Right cardiac atrium (tissue), 5 donors: ENCODE measurements around the gene NLRC5. TPM values are rescaled to one million over a fixed set of nuclear protein-coding genes. Genes with fewer than 3 reads are reported as not detected.
"Not testable (repeated sequence)": the region's sequence is repeated elsewhere in the genome, so short reads cannot be mapped to it uniquely, and the experiment has no call there.

Experiments used
- ATAC-seq, 2 donors: fragments of 200-7000 bp; cut with Tn5 transposase; one replicate each; pipeline versions ENCODE4 v1.8.0 to v1.9.1; 2020; ENCODE audit warnings: moderate library complexity in 2 of 2, mild to moderate bottlenecking in 1 of 2
- DNase-seq, 3 donors: peaks; one replicate each; pipeline ENCODE4 v3.0.0-alpha.2; 2020
- H3K27ac ChIP-seq: one replicate; pipeline ENCODE4 v1.5.1; 2013; ENCODE audit warnings: mild to moderate bottlenecking, low read length, control low read depth, moderate library complexity
- H3K27me3 ChIP-seq: one replicate; pipeline ENCODE4 v1.6.1; 2013; ENCODE audit not compliant: control insufficient read depth, insufficient read depth
- H3K4me1 ChIP-seq: one replicate; pipeline ENCODE4 v1.6.1; 2013; ENCODE audit warnings: low read length; ENCODE audit not compliant: control insufficient read depth, insufficient read depth
- H3K4me3 ChIP-seq: one replicate; pipeline ENCODE4 v1.5.1; 2013; ENCODE audit warnings: low read length, control low read depth
- H3K9me3 ChIP-seq: one replicate; pipeline ENCODE4 v1.6.1; 2013; ENCODE audit warnings: low read length; ENCODE audit not compliant: control insufficient read depth
- WGBS: extraction: QIAGEN DNeasy Blood & Tissue Kit; methylation state at CpG from one replicate; pipeline ENCODE4 v1.1.7; 2013; 5-methylcytosine and 5-hydroxymethylcytosine counted together
- intact Hi-C, 4 donors: fragments of 100-400 bp; cut with DNase I; formaldehyde crosslinking; loops; one replicate each; pipeline versions ENCODE4 v1.11.0 to v1.14.0; 2022 to 2023
- polyA plus RNA-seq: library from polyadenylated mRNA; stranded (reverse); fragments of 200-250 nt; gene quantifications from one replicate; pipeline ENCODE4 v1.2.3, GENCODE V29; 2013
- total RNA-seq, 4 donors: library from RNA; stranded (reverse); fragmentation: NEBNext Ultra II Directional; extraction: Animal tissue kit (Norgen Biotek cat#: 25700); gene quantifications; one replicate each; pipeline ENCODE4 v1.2.1, GENCODE V29; 2021
- donor health status: healthy with polysubstance abuse.
- donor health status: DM: no; HTN: yes; CAD: no.
- donor health status: DM: no; HTN: no; CAD: no.
- donor health status: DM: no; HTN: yes; CAD: no; lungs with severe emphysema.
- donor health status: DM: yes; HTN: yes; CAD: no.

NLRC5 gene
- total and polyA plus RNA-seq, 5 donors: 7.9 to 25.0 (median 9.9) TPM

GRCh38 chr16:57004387-57005250 is 15.3 kb downstream of the NLRC5 start:
- intact Hi-C loops: no loop called here
- Histone ChIP-seq H3K4me1 (peaks cover 6% of the 10 kb centered on the region), H3K27me3 (no peaks in the 10 kb centered on the region), H3K9me3 (no peaks in the 10 kb centered on the region), H3K27ac (no peak overlapping the region), H3K4me3 (no peak overlapping the region)
- WGBS: 77% methylated on average over 15 of the region's 15 CpGs
- DNase-seq (no peak), ATAC-seq (no peak)

GRCh38 chr16:57005597-57005996 is 16.2 kb downstream of the NLRC5 start:
- ATAC-seq, H3K27me3 ChIP-seq, DNase-seq, H3K4me3 ChIP-seq, H3K27ac ChIP-seq, H3K4me1 ChIP-seq, H3K9me3 ChIP-seq, intact Hi-C loops: not testable (repeated sequence)
- 67% methylated on average over 2 of the region's 2 CpGs for WGBS

GRCh38 chr16:57007050-57007449 is 17.7 kb downstream of the NLRC5 start:
- Histone ChIP-seq H3K27ac (no peak overlapping the region), H3K4me1 (no peaks in the 10 kb centered on the region), H3K4me3 (no peak overlapping the region), H3K9me3 (no peaks in the 10 kb centered on the region), H3K27me3 (no peaks in the 10 kb centered on the region)
- 72% methylated on average over 5 of the region's 5 CpGs for WGBS
- no peak for DNase-seq
- intact Hi-C loops: no loop called here
- no peak for ATAC-seq

- no peaks in the 10 kb centered on the region for H3K4me1 ChIP-seq
- intact Hi-C loops: no loop called here
- DNase-seq (no peak), ATAC-seq (no peak)
- 88% methylated on average over 3 of the region's 3 CpGs for WGBS
- no peak overlapping the region for H3K27ac ChIP-seq
- H3K27me3 ChIP-seq: no peaks in the 10 kb centered on the region
- no peak overlapping the region for H3K4me3 ChIP-seq
- H3K9me3 ChIP-seq: no peaks in the 10 kb centered on the region
These were observed 18.2 kb downstream of the NLRC5 start for GRCh38 chr16:57007530-57007929.

GRCh38 chr16:57008440-57008839 is 19.1 kb downstream of the NLRC5 start:
- H3K27ac ChIP-seq: no peak overlapping the region
- 98% methylated on average over 1 of the region's 1 CpG for WGBS
- DNase-seq (no peak), ATAC-seq (no peak)
- intact Hi-C loops: no loop called here
- no peaks in the 10 kb centered on the region for H3K9me3 ChIP-seq
- H3K4me1 ChIP-seq: no peaks in the 10 kb centered on the region
- H3K4me3 ChIP-seq: no peak overlapping the region
- H3K27me3 ChIP-seq: no peaks in the 10 kb centered on the region

- no peak overlapping the region for H3K27ac ChIP-seq
- ATAC-seq: no peak
- no peaks in the 10 kb centered on the region for H3K4me1 ChIP-seq
- no peaks in the 10 kb centered on the region for H3K9me3 ChIP-seq
- no peak for DNase-seq
- 93% methylated on average over 2 of the region's 2 CpGs for WGBS
- intact Hi-C loops: no loop called here
- H3K4me3 ChIP-seq: no peak overlapping the region
- H3K27me3 ChIP-seq: no peaks in the 10 kb centered on the region
These were observed 20.4 kb downstream of the NLRC5 start for GRCh38 chr16:57009643-57010170.

GRCh38 chr16:57012353-57012752 is 23.0 kb downstream of the NLRC5 start:
- no peaks in the 10 kb centered on the region for H3K27me3 ChIP-seq
- H3K4me1 ChIP-seq: no peaks in the 10 kb centered on the region
- H3K9me3 ChIP-seq: no peaks in the 10 kb centered on the region
- ATAC-seq (no peak), DNase-seq (no peak)
- 89% methylated on average over 13 of the region's 13 CpGs for WGBS
- H3K27ac ChIP-seq: no peak overlapping the region
- intact Hi-C loops: no loop called here
- no peak overlapping the region for H3K4me3 ChIP-seq

GRCh38 chr16:57013229-57013628 is 23.9 kb downstream of the NLRC5 start:
- no peak overlapping the region for H3K27ac ChIP-seq
- H3K4me3 ChIP-seq: no peak overlapping the region
- WGBS: 71% methylated on average over 2 of the region's 2 CpGs

GRCh38 chr16:57013902-57014301 is 24.5 kb downstream of the NLRC5 start:
- Histone ChIP-seq H3K4me1 (no peaks in the 10 kb centered on the region), H3K27me3 (no peaks in the 10 kb centered on the region), H3K9me3 (no peaks in the 10 kb centered on the region), H3K27ac (peak overlapping the region; percentile 69), H3K4me3 (no peak overlapping the region)
- intact Hi-C loops: no loop called here
- WGBS: 86% methylated on average over 2 of the region's 2 CpGs
- DNase-seq: no peak
- ATAC-seq: no peak

More at GRCh38 chr16:57013229-57013628, 23.9 kb downstream of the NLRC5 start:
- intact Hi-C loops: no loop called here
- H3K4me1 ChIP-seq: no peaks in the 10 kb centered on the region
- no peaks in the 10 kb centered on the region for H3K9me3 ChIP-seq
- H3K27me3 ChIP-seq: no peaks in the 10 kb centered on the region
- DNase-seq (no peak), ATAC-seq (no peak)

GRCh38 chr16:57016301-57016700 is 26.9 kb downstream of the NLRC5 start:
- WGBS: 92% methylated on average over 6 of the region's 6 CpGs
- DNase-seq (no peak), ATAC-seq (no peak)
- Histone ChIP-seq H3K4me3 (no peak overlapping the region), H3K9me3 (no peaks in the 10 kb centered on the region), H3K27ac (no peak overlapping the region), H3K27me3 (no peaks in the 10 kb centered on the region), H3K4me1 (no peaks in the 10 kb centered on the region)
- intact Hi-C loops: no loop called here

GRCh38 chr16:57016831-57017230 is 27.5 kb downstream of the NLRC5 start:
- Histone ChIP-seq H3K9me3 (no peaks in the 10 kb centered on the region), H3K27ac (no peak overlapping the region), H3K4me3 (no peak overlapping the region), H3K4me1 (no peaks in the 10 kb centered on the region), H3K27me3 (no peaks in the 10 kb centered on the region)
- WGBS: 88% methylated on average over 6 of the region's 6 CpGs
- intact Hi-C loops: no loop called here
- DNase-seq (no peak), ATAC-seq (no peak)
